LNCaP clone FGC (cell line): ENCODE data around the gene FAM187B.
"Not testable (repeated sequence)": the region's sequence is repeated elsewhere in the genome, so short reads cannot be mapped to it uniquely, and the experiment has no call there.

ENCODE experiments used
- DNase-seq: peaks from one replicate; pipeline ENCODE4 v3.0.0-alpha.2; 2011; ENCODE audit warnings: low read depth
- H3K4me3 ChIP-seq: 2 replicates; pipeline ENCODE4 v1.5.1; 2011; ENCODE audit warnings: mild to moderate bottlenecking, low read depth, low read length, control low read depth
- TF ChIP-seq, protein P1 (sequence below): IDR thresholded peaks from 2 replicates; pipeline ENCODE4 v1.5.1; 2012; ENCODE audit warnings: mild to moderate bottlenecking; ENCODE audit not compliant: control insufficient read depth, insufficient read depth; ENCODE audit errors: extremely low read depth

Gene FAM187B

DNA sequence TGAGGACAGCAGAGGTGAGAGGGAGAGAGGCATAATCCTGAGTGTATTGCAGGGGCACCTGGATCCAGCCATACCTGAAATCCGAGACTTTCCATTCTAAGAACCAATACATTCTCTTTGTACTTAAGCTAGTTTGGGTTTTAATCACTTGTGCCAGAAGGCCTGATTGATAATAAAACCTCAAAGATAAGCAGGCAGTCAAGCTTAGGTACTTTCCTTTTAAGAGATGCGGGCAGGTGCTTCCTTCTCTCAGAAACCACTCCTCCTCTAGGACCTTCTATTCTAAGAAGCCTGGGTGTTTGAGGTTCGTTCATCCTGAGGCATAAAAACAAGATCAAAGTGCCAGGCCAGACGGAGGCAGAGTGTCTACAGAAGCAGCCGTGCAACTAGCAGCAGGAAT is 22.2 kb downstream of the FAM187B start:
- no peak overlapping the region for H3K4me3 ChIP-seq
- no peak for DNase-seq
- TF ChIP-seq, protein P1, sequence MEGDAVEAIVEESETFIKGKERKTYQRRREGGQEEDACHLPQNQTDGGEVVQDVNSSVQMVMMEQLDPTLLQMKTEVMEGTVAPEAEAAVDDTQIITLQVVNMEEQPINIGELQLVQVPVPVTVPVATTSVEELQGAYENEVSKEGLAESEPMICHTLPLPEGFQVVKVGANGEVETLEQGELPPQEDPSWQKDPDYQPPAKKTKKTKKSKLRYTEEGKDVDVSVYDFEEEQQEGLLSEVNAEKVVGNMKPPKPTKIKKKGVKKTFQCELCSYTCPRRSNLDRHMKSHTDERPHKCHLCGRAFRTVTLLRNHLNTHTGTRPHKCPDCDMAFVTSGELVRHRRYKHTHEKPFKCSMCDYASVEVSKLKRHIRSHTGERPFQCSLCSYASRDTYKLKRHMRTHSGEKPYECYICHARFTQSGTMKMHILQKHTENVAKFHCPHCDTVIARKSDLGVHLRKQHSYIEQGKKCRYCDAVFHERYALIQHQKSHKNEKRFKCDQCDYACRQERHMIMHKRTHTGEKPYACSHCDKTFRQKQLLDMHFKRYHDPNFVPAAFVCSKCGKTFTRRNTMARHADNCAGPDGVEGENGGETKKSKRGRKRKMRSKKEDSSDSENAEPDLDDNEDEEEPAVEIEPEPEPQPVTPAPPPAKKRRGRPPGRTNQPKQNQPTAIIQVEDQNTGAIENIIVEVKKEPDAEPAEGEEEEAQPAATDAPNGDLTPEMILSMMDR: no peak

DNA sequence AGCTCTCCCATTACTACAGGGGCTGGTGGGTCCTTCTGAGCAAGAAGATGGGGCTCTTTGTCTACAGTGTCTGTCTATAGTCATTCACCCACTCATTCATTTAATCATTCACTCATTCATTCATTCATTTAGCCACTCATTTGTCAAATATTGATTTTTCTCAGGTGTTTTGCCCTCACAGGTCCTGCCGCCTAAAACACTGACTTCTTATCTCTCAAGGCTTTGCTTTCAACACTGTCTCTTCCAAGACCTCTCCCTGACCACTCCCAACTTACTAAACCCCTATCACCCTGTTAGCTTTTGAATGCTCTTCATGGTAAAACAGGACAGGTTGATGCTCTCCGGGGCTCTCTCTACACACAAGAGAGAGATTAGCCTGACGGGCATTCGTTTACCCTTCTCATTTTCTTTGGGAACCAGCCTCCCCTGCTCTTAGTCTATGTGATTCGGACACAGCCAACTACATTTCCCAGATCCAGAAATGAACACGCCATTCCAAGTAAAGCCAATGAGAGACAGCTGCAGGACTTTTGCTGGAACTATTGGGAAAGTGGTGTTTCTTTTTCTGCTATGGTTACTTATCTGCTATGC is 22.7 kb downstream of the FAM187B start:
- TF ChIP-seq, protein P1: no peak
- no peak overlapping the region for H3K4me3 ChIP-seq
- no peak for DNase-seq

DNA sequence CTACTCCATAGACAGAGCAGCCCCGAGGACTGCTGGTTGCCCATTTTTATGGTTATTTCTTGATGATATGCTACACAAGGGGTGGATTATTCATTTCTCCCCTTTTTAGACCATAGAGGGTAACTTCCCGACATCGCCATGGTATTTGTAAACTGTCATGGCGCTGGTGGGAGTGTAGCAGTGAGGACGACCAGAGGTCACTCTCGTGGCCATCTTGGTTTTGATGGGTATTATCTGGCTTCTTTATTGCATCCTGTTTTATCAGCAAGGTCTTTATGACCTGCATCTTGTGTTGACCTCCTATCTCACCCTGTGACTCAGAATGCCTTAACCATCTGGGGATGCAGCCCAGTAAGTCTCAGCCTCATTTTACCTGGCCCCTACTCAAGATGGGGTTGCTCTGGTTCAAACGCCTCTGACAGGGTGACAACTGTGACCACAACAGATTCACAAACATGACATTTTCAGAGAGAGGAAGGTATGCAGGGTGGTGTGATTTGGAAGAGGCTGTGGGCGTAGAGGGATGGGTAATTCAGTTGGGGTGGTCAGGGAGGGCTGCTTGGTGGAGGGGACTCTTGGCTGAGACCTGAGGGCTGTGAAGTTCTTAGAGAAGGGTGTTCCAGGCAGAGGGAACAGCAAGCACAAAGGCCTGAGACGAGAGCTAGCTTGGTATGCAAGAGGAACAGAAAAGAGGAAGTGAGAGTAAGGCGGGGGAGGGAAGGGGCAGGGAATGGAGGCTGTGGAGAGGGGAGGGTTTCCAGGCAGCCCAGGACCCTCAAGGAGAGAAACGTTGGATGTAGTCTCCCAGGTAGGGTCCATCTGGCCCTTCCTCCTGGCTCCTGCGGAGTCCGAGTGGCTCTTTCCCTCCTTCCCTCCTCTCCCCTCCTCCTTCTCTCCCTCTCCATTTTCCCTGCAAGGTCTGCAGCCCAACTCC is 23.5 kb downstream of the FAM187B start:
- H3K4me3 ChIP-seq: no peak overlapping the region
- DNase-seq: no peak
- TF ChIP-seq, protein P1: no peak

DNA sequence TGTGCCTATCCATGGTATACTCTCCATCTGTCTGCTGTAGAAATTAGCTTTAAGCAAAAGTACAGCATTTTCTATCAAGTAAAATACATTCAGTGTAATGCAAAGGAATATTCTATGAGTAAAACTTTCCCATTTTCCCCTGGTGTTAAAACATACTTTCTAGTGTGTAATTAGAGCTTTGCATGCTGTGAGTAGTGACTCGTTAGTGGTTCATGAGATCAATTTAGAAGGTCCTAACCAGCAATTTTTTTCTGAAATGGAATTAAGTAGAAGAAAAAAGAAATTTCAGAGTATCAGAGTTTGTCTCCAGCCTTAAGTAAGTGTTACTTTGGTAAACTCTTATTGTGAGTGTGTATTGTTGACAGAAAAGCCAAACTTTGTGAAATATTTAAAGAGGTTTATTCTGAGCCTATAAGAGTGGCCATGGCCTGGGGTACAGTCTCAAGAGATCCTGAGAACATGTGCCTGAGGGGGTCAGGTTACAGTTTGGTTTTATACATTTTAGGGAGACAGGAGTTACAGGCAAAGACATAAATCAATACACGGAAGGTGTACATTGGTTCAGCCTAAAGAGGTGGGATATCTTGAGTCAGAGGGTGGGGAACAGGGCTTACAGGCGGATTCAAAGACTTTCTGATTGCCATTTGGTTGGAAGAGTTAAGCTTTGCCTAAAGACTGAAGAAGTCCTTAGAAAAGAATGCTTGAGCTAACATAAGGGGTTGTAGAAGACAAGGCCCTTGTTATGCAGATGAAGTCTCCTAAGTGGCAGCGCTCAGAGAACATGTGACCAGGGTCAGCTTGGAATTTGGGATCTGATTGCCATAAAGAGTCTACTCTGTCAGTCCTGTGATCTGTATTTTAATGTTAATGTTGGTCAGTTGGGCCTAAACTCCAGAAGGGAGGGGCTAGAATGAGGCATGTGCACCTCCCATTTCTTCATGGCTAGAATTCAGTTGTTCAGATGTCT is 25.5 kb downstream of the FAM187B start:
- DNase-seq: no peak
- TF ChIP-seq, protein P1: no peak
- H3K4me3 ChIP-seq: no peak overlapping the region

DNA sequence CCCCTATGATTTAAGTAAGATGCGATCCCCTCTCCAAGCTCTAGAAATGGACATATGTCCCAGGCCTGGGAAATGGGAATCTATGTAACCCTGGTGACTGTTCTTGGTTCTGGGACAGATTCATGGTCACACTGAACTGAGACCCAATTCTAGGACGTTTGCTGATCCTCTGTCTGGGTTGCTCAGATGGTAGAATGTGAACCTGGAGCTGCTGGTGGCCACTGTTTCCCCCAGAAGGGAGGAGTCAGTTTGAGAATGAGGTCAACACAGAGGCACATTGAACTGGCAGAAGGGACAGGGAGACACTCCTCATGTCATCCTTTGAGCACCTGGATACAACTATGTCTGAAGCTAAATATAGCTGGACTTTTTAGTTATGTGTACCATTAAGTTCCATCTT is 29.1 kb downstream of the FAM187B start:
- H3K4me3 ChIP-seq: no peak overlapping the region
- TF ChIP-seq, protein P1: no peak
- no peak for DNase-seq

DNA sequence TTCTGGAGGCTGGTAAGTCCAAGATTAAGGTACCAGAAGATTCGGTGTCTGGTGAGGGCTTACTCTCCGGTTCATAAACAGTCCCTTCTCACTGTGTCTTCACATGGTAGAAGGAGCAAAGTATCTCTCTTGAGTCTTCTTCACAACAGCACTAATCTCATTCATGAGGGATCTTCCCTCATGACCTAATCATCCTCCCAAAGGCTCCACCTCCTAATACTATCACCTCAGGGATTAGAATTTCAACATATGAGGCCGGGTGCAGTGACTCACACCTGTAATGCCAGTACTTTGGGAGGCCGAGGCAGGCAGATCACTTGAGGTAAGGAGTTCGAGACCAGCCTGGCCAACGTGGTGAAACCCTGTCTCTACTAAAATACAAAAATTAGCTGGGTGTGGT is 31.7 kb downstream of the FAM187B start:
- H3K4me3 ChIP-seq, DNase-seq: not testable (repeated sequence)

DNA sequence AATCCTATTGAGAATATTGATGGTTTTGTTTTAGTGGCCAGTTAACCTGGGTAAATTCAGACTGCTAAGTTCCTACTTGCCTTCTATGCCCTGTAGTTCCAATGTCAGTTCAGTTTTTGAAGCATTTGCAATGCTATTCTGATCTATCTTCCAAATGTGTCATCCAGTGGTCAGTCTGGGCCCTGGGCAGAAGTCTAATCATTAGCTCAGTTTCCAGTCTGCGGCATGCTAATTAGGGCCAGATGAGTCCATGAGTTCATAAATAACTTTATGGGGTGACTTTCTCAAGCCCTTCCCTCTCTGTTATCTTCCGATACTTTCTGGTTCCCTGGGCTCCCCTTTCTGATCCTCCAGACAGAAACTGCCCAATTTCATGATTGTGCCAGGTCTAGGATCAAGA is 32.7 kb downstream of the FAM187B start:
- TF ChIP-seq, protein P1: no peak
- DNase-seq: no peak
- H3K4me3 ChIP-seq: no peak overlapping the region
